HG02763 (cell line): ENCODE results near the gene SLC37A1.

Source experiments
- ATAC-seq: cut with Tn5 transposase; IDR thresholded peaks from one replicate; pipeline ENCODE4 v1.9.1; 2021; ENCODE audit warnings: mild to moderate bottlenecking, moderate library complexity; ENCODE audit not compliant: unreplicated experiment

SLC37A1 gene

DNA sequence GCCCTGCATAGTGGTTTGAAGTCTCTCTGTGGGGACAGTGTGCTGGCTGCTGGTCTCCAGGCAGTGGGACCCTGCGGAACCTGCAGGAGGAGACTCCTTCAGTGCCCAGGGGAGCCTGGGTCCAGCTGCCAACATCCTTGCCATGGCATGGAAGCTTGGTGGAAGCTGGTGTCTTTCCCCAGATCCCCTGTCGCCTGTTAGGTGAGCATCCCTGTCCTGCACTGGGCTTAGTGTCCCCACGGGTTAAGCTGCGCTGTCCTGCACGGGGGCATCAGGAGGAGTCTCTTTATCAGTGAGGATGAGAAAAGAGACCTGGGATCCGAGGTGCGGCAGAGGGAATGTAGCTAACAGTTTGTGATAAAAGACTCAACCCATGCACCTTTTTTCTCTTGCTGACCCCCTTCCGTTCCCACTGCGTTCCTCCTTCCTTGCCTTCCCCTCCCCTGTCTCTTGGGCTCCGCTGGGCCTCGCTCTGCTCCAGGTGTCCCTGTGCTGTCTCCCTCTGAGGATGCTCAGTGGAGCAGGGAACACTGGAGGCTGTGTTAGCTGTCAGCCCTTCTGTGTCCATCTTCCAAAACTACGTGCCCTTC, 59.3 kb downstream of the SLC37A1 start:
- ATAC-seq = no peak

DNA sequence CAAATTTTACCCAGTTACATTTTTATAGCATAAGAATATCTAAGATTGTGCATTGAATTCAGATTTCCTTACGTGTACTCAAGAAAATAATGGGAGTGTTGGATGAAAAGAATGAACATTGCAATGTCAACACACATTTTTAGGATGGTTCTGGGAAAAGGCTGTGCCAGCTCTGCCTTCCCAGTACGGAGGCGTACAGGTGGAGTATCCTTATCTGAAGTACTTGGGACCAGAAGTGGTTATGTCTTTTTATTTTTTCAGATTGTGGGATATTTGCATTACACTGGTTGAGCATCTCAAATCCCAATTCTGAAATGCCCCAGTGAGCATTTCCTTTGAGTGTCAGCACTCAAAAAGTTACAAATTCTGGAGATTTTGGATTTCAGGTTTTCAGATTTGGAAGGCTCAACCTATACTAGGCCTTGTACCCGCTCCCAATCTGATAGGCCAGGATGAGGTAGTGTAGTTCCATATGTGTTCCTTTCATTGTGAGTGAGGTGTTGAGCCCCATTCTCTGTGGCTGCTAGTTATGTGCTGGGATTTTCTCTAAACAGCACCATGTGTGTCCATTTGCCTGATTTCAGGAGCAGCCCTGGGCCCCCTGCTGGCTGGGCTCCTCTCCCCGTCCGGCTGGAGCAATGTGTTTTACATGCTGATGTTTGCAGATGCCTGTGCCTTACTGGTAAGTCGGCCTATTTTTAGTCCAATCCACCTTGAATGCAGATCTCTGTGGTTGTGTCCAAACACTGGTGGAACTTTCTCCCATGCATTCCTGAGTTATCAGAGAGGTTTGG, 60.8 kb downstream of the SLC37A1 start:
- no peak for ATAC-seq

GRCh38 chr21:42575111-42575510, 61.5 kb downstream of the SLC37A1 start:
- ATAC-seq = no peak

- no peak for ATAC-seq
Observed at GRCh38 chr21:42576639-42577038, 63.0 kb downstream of the SLC37A1 start.

GRCh38 chr21:42578034-42578433, 64.4 kb downstream of the SLC37A1 start:
- no peak for ATAC-seq

DNA sequence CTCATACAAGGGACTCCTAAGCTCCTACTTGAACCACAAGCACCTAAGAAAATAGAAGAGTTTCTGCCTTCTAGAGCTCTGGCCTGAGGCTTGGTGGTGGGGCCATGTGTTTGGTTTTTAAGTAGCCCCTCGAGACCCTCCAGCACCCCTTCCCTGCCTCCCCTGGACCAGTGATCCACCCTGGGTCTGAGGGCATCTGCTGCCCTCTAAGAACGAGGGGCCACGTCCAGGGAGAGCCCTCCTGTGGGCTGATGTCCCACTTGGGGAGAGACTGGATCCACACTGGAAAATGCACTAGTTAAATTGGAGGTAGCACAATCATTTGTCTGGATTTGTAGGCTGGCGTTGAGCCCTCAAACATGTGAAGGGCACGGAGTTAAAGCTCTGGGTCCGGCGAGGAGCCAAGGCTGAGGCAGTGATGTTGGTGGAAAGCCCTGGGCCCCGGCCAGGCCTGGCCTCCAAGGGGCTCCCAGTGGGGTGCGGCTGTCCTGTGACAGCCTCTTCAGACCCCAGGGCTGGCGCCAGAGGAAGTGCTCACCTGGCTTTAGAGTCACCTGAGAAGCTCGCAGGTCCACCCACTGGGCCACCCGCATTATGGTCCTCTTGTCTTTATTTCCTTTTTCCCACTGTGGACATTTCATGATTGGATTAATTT, 65.2 kb downstream of the SLC37A1 start:
- ATAC-seq = no peak

DNA sequence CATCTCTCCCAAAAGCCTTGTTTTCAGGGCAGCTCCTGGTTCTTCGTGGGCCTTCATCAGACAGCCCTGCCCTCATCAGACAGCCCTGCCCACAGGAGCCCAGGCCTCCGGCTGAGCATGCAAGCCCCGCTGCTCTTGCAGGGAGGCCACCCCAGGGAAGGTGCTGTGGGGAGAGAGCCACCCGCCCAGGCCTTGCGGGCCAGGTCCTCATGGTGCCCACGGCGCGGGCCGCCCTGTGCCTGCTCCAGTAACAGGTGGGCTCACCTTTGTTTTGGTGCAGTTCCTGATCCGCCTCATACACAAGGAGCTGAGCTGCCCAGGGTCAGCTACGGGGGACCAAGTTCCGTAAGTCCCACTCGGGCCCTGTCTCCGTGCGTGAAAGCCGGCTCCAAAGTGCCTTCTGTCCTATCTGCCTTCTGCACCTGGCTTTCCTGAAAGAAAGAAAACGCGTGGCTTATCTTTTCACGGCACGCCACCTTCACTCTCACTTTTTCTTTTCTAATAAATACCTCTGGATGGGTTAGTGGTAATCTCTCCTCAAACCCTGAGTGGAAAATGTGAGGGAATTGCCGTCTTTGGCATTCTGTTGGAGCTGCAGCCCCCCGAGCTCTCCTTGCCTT, 65.9 kb downstream of the SLC37A1 start:
- no peak for ATAC-seq

DNA sequence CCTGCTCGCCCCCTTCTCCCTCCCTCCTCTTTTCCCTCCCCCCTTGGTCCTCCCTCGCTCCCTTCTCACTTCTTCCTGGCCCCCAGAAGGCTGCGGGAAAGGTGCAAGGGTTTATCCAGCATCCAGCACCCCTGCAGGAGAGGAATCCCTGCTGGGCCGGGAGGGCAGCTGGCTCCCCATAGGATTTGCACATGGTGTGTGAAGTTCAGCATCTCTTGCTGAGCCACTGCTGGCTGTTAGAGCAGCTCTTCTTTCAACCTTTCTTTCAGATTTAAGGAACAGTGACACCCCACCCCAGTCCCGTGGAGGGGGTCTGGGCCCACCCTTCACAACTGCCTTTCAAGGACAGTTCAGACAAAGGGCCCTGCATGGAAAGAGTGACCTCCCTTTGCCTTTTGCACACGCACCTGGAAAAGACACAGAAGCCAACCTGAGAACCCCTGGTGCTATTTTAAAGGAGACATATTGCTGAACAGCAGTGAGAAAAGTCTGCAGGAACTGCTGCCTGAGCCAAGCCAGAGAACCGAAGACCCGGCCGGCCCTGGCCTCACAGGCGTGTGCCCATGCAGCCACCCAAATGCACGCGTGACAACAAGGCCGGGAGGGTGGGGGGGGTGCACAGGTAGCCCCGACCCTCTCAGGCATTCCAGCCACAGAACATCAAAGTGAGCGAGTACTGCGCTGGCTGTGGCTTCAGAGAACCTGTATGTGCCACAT, 66.6 kb downstream of the SLC37A1 start:
- no peak for ATAC-seq

- ATAC-seq = no peak
Observed at GRCh38 chr21:42580793-42581321, 67.2 kb downstream of the SLC37A1 start.

DNA sequence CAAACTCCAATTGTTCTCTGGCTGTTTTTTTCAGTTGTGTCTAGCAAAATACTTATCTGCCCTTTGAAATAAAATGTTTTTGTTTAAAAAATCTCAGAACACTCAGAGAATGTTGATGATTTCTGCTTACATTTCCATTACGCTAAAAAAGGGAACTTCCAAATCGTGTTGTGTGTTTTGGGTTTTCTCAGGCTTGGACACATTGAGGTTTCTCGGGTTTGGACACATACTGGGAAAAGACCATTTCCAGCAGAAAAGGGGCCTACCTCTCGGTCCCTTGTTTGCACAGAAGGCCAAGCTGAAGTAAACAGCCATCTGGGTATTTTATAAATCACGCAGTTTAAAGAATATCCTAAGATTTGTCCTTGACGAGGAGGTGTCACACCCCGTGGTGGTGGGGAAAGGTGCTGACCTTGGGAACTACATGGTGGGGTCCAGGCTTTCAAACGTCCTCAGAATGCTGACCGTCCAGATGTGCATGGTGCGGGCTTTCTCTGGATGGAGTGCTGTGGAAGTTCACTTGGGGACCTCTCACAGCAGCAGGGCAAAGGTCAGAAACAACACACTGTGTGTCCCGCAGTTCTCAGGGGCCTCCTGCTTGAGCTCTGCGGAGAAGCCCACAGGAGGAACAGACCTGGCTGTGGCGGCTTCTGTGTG, 67.8 kb downstream of the SLC37A1 start:
- no peak for ATAC-seq

DNA sequence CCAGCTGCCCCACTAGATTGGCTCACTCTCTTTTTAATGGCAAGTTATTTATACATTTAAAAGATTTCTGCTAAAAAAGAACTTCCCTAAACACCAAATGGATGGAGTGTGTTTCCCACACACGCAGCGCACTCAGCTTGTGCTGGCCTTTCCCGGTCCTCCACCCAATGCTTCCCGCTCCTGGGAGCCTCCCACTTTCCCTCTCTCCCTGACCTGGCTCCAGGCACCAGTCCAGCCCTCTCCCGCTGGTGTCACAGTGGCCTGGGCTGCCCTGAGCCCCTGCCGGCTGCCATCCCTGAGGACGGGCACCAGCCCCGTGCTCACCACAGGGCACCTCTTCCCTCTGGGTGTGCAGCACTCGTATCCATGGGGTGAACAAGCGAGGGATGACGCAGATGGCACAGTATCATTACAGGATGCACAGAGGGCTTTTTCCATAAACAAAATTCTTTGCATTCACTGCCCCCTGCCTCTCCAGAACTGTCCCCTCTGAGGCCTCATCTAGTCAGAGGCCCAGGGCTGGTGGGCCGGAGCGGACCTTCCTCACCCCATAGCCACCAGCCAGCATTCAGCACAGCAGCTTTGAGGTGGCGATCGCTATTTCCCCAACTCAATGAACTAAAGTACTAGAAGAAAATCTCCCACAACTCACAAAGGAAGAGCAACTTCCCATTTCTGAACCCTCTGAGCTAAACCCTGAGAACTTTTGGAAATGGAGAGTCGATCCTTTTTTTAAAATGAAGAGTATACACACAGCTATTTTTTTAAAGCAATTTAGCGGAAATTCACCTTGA, 68.5 kb downstream of the SLC37A1 start:
- ATAC-seq = no peak

GRCh38 chr21:42582787-42583476, 69.3 kb downstream of the SLC37A1 start:
- no peak for ATAC-seq

DNA sequence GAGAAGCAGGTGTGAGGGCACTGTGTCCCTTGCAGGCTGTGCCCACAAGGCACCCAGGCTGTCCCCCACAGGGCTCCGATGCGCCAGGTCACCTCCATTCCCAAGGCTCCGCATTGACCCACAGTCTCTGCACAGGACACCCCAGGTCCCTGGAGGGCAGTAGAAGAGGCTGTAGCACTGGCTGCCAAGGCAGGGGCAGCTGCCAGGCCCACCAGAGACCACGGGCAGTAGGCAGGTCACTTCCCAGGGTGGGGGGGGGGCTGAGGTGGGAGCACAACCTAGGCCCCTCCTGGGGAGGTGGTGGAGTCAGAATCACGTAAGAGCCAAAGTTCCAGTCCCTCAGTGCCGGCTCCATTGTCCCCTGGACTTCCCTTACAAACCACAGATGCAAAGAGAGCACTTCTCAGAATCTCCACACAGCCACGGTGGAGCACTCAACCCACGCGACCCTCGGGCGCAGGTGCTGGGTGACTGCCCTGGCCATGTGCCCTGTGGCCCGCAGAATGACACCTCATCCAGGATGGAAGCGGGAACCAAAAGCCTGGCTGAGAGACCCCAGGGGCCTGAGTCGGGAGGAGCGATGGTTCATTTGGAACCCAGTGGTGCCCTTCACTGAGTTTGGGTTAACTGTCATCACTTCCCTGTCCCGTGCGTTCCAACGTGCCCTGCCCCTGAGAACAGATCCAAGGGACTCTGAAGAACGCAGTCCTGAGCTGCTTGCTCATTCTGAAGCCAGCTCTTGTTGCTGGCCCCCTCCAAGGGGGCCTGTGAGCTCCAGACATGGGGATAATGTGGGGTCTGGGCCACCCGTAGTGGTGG, 70.0 kb downstream of the SLC37A1 start:
- ATAC-seq = no peak

DNA sequence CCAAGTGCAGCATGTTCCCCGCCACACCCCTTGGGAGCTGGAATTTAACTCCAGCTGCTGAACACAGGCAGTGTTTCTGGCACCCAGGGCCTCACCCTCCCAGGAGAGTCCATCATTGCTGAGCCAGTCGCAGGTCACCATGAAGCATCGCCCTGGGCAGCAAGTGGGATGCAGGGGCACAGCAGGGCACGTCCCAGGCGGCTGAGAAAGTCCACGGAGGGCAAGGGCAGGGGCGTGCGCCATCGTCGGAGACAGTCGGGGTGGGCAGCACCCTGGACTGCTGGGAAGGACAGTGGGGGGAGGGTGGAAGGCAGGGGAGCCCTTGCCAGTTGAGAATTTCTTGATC, 70.6 kb downstream of the SLC37A1 start:
- no peak for ATAC-seq

- ATAC-seq = no peak
Observed at GRCh38 chr21:42585881-42586280, 72.2 kb downstream of the SLC37A1 start.

- ATAC-seq = no peak
Observed at GRCh38 chr21:42586406-42586805, 72.8 kb downstream of the SLC37A1 start.

DNA sequence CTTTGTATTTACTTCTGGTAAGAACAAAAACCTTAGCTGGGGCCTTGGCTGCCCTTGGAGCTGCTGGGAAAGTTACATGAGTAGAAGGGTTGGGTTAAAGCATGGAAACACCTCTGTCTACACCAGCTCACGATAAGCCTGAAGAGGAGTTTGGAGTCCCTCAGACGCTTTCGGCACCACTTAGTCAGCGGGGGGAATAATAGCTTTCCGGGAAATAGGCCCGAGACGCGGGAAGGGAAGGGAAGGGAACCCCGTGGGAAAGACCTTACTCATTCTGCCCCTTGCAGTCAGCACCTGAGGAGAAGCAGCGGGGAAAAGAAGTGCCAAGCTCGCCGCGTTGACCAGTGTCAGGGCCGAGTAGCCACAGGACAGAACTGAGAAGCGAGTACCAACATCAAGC, 73.4 kb downstream of the SLC37A1 start:
- ATAC-seq = no peak

DNA sequence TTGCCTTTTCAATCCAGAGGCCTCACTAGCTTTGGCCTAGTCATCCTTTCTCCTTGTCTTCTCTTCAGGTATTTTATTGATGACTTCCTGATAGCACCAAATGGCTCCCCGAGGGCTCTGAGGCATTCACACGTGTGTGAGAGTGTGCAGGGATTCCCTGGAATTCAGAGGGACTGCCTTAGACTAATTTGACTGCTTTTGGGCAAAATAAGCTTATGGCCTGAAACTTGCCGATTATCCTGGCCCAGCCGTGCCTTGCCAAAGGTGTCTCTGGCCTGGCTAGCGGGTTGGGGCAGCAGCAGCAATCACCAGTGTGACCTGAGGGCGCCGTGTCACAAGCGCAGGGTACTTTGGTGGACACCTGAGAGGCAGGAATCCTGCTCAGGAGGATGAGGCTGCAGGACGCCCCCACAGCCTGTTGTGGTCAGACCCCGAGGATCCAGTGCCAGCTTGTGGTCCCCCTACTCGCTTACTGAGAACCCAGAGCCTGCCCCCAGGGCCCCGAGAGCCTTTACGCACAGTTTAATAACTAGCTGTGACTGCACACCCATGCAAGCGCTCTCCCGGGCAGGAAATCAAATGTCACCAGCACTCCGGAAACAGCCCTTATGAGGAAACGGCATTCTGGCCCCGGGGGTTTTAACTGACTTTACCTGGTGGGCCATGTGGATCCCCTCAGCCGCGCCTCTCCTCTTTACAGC, 76.9 kb downstream of the SLC37A1 start:
- no peak for ATAC-seq
